HepG2 (cell line): Measurements from ENCODE around the gene UPB1. TPM values are rescaled to one million over a fixed set of nuclear protein-coding genes. Genes with fewer than 3 reads are reported as not detected.

Source experiments
- ADNP ChIP-seq: sonication (generic); formaldehyde crosslinking; IDR thresholded peaks from 2 replicates; pipeline ENCODE4 v1.4.0; 2020; ENCODE audit warnings: missing genetic modification reagents
- ATAD3A ChIP-seq: sonication (generic); formaldehyde crosslinking; IDR thresholded peaks from 2 replicates; pipeline ENCODE4 v1.4.0; 2020; ENCODE audit warnings: missing genetic modification reagents
- CBX2 ChIP-seq, 2 experiments: fragments of 200-600 bp in 1 of 2; sonication (generic); formaldehyde crosslinking in 1 of 2; IDR thresholded peaks; 2 replicates each; pipeline versions ENCODE4 v1.7.0 to v1.8.1; 2018 to 2022; ENCODE audit warnings: low read depth in 2 of 2, low read length in 1 of 2, mild to moderate bottlenecking in 1 of 2, missing genetic modification reagents in 1 of 2
- EHMT2 ChIP-seq: fragments of 200-600 bp; sonication (generic); IDR thresholded peaks from 2 replicates; pipeline ENCODE4 v1.7.0; 2017; ENCODE audit warnings: antibody characterized with exemption, low read depth, low read length, borderline replicate concordance
- ELF1 ChIP-seq: sonication (generic); formaldehyde crosslinking; IDR thresholded peaks from 2 replicates; pipeline ENCODE4 v1.4.0; 2020; ENCODE audit warnings: missing genetic modification reagents
- FOSL2 ChIP-seq: sonication (generic); formaldehyde crosslinking; IDR thresholded peaks from 2 replicates; pipeline ENCODE4 v1.4.0; 2020; ENCODE audit warnings: missing genetic modification reagents
- HES4 ChIP-seq: sonication (generic); formaldehyde crosslinking; IDR thresholded peaks from 2 replicates; pipeline ENCODE4 v1.9.0; 2021; ENCODE audit warnings: mild to moderate bottlenecking, missing genetic modification reagents, borderline replicate concordance
- HNF4G ChIP-seq, 2 experiments: sonication (generic) in 1 of 2; formaldehyde crosslinking in 1 of 2; IDR thresholded peaks; 2 replicates each; pipeline versions ENCODE4 v1.4.0 to v1.6.1; 2011 to 2020; ENCODE audit warnings: borderline replicate concordance in 2 of 2, low read depth in 2 of 2, mild to moderate bottlenecking in 2 of 2, low read length in 1 of 2, missing genetic modification reagents in 1 of 2, moderate library complexity in 1 of 2
- MTF2 ChIP-seq: sonication (generic); formaldehyde crosslinking; IDR thresholded peaks from 2 replicates; pipeline ENCODE4 v1.5.0; 2020; ENCODE audit warnings: missing genetic modification reagents, borderline replicate concordance
- NBN ChIP-seq: fragments of 450-650 bp; conservative IDR thresholded peaks from 2 replicates; pipeline ENCODE4 v1.6.1; 2017
- NFKB2 ChIP-seq: sonication (generic); formaldehyde crosslinking; IDR thresholded peaks from 2 replicates; pipeline ENCODE4 v1.4.0; 2020; ENCODE audit warnings: missing genetic modification reagents, borderline replicate concordance
- NFKBIZ ChIP-seq: IDR thresholded peaks from 2 replicates; pipeline ENCODE4 v1.6.1; 2018; ENCODE audit warnings: missing genetic modification reagents, missing compliant biosample characterization
- NR2F1 ChIP-seq, 2 experiments: fragments of 450-650 bp in 1 of 2; formaldehyde crosslinking in 1 of 2; IDR thresholded peaks; 2 replicates each; pipeline versions ENCODE4 v1.5.0 to v1.6.1; 2016 to 2020; ENCODE audit warnings: mild to moderate bottlenecking in 1 of 2, missing compliant biosample characterization in 1 of 2, missing genetic modification reagents in 1 of 2, moderate library complexity in 1 of 2
- REPIN1 ChIP-seq: sonication (generic); formaldehyde crosslinking; IDR thresholded peaks from 2 replicates; pipeline ENCODE4 v1.8.0; 2022; ENCODE audit warnings: missing genetic modification reagents, low read depth, mild to moderate bottlenecking, borderline replicate concordance
- SP1 ChIP-seq, 2 experiments: fragments of 450-650 bp in 1 of 2; sonication (generic) in 1 of 2; formaldehyde crosslinking in 1 of 2; IDR thresholded peaks; 2 replicates each; pipeline versions ENCODE4 v1.4.0 to v1.6.1; 2016 to 2020; ENCODE audit warnings: missing genetic modification reagents in 1 of 2
- TAF1 ChIP-seq: sonication (generic); formaldehyde crosslinking; IDR thresholded peaks from 2 replicates; pipeline ENCODE4 v1.4.0; 2020; ENCODE audit warnings: missing genetic modification reagents
- THAP8 ChIP-seq: sonication (generic); formaldehyde crosslinking; IDR thresholded peaks from 2 replicates; pipeline ENCODE4 v1.5.1; 2020; ENCODE audit warnings: missing genetic modification reagents, mild to moderate bottlenecking, borderline replicate concordance
- ZKSCAN1 ChIP-seq: fragments of 150-350 bp; IDR thresholded peaks from 2 replicates; pipeline ENCODE4 v1.6.1; 2014; ENCODE audit warnings: low read length
- ZNF484 ChIP-seq: sonication (generic); formaldehyde crosslinking; IDR thresholded peaks from 2 replicates; pipeline ENCODE4 v1.5.1; 2020; ENCODE audit warnings: mild to moderate bottlenecking, low read depth, missing genetic modification reagents, borderline replicate concordance
- ZNF674 ChIP-seq: sonication (generic); formaldehyde crosslinking; IDR thresholded peaks from 2 replicates; pipeline ENCODE4 v1.5.0; 2020; ENCODE audit warnings: low read depth, mild to moderate bottlenecking, missing genetic modification reagents
- ZNF709 ChIP-seq: sonication (generic); formaldehyde crosslinking; IDR thresholded peaks from 2 replicates; pipeline ENCODE4 v1.5.0; 2020; ENCODE audit warnings: mild to moderate bottlenecking, missing genetic modification reagents
- ZSCAN25 ChIP-seq: sonication (generic); formaldehyde crosslinking; IDR thresholded peaks from 2 replicates; pipeline ENCODE4 v1.8.0; 2022; ENCODE audit warnings: mild to moderate bottlenecking, missing genetic modification reagents
- polyA plus RNA-seq, 8 experiments: library from polyadenylated mRNA; depleted of rRNA in 3 of 8; stranded (reverse) in 7 of 8; unstranded in 1 of 8; fragments of >200 nt; fragmentation: Illumina TruSeq in 4 of 8; extraction: Trizol in 4 of 8; gene quantifications; 2 replicates each; pipeline versions ENCODE4 v1.2.1 to v1.2.3, GENCODE V29; 2011 to 2016; ENCODE audit warnings: low read depth in 4 of 8, missing spikeins in 1 of 8, mixed read lengths in 1 of 8; ENCODE audit not compliant: insufficient read depth in 1 of 8
- total RNA-seq, 5 experiments: library from RNA; depleted of rRNA; stranded (reverse); fragments of >200 nt; fragmentation: Illumina TruSeq; extraction: Trizol; gene quantifications; 2 replicates each; pipeline ENCODE4 v1.2.3, GENCODE V29; 2016; ENCODE audit warnings: low read depth in 1 of 5
- TF ChIP-seq, protein P1 (sequence below): sonication (generic); formaldehyde crosslinking; IDR thresholded peaks from 2 replicates; pipeline ENCODE4 v1.5.0; 2020; ENCODE audit warnings: missing genetic modification reagents
- TF ChIP-seq, protein P2 (sequence below), 2 experiments: IDR thresholded peaks; 2 replicates each; pipeline ENCODE4 v1.6.1; 2011 to 2012; ENCODE audit warnings: low read length in 2 of 2, borderline replicate concordance in 1 of 2, low read depth in 1 of 2, mild to moderate bottlenecking in 1 of 2, moderate library complexity in 1 of 2
- TF ChIP-seq, protein P3 (sequence below): IDR thresholded peaks from 2 replicates; pipeline ENCODE4 v1.6.1; 2016; ENCODE audit warnings: missing genetic modification reagents, missing compliant biosample characterization

The UPB1 gene
- total and polyA plus RNA-seq, 2 of the 13 experiments (the other 11 are each of a cell fraction or from before 2014, with no cell fraction given): 0.38 to 1.2 TPM

- no peak for TF ChIP-seq ELF1 (CRISPR knock-in tag)
- TF ChIP-seq TAF1 (CRISPR knock-in tag): no peak
- 0 out of 2 replicates have a peak, but pooled peaks have one; percentile 11 for TF ChIP-seq HNF4G (IDR thresholded peaks at IDR 0.05; ENCODE audit: borderline replicate concordance, low read depth, low read length)
- TF ChIP-seq HNF4G (CRISPR knock-in tag; IDR thresholded peaks at IDR 0.05; ENCODE audit: borderline replicate concordance, low read depth): no peak
- TF ChIP-seq MTF2: no peak
- TF ChIP-seq CBX2 (IDR thresholded peaks at IDR 0.05; ENCODE audit: low read depth, low read length): no peak
- no peak for TF ChIP-seq CBX2 (CRISPR knock-in tag; IDR thresholded peaks at IDR 0.05; ENCODE audit: low read depth)
- TF ChIP-seq NFKBIZ (CRISPR knock-in tag): no peak
- TF ChIP-seq, protein P1, sequence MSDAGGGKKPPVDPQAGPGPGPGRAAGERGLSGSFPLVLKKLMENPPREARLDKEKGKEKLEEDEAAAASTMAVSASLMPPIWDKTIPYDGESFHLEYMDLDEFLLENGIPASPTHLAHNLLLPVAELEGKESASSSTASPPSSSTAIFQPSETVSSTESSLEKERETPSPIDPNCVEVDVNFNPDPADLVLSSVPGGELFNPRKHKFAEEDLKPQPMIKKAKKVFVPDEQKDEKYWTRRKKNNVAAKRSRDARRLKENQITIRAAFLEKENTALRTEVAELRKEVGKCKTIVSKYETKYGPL (CRISPR knock-in tag): peak; percentile 94
- no peak for TF ChIP-seq NR2F1 (CRISPR knock-in tag; IDR thresholded peaks at IDR 0.05)
- TF ChIP-seq SP1 (IDR thresholded peaks at IDR 0.05): no peak
- no peak for TF ChIP-seq SP1 (CRISPR knock-in tag; IDR thresholded peaks at IDR 0.05)
- TF ChIP-seq ATAD3A: no peak
- TF ChIP-seq, protein P2, sequence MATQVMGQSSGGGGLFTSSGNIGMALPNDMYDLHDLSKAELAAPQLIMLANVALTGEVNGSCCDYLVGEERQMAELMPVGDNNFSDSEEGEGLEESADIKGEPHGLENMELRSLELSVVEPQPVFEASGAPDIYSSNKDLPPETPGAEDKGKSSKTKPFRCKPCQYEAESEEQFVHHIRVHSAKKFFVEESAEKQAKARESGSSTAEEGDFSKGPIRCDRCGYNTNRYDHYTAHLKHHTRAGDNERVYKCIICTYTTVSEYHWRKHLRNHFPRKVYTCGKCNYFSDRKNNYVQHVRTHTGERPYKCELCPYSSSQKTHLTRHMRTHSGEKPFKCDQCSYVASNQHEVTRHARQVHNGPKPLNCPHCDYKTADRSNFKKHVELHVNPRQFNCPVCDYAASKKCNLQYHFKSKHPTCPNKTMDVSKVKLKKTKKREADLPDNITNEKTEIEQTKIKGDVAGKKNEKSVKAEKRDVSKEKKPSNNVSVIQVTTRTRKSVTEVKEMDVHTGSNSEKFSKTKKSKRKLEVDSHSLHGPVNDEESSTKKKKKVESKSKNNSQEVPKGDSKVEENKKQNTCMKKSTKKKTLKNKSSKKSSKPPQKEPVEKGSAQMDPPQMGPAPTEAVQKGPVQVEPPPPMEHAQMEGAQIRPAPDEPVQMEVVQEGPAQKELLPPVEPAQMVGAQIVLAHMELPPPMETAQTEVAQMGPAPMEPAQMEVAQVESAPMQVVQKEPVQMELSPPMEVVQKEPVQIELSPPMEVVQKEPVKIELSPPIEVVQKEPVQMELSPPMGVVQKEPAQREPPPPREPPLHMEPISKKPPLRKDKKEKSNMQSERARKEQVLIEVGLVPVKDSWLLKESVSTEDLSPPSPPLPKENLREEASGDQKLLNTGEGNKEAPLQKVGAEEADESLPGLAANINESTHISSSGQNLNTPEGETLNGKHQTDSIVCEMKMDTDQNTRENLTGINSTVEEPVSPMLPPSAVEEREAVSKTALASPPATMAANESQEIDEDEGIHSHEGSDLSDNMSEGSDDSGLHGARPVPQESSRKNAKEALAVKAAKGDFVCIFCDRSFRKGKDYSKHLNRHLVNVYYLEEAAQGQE (IDR thresholded peaks at IDR 0.05; ENCODE audit: borderline replicate concordance in 1 of 2, low read depth in 1 of 2, low read length in 2 of 2): no peak
- TF ChIP-seq ZSCAN25 (CRISPR knock-in tag): no peak
- TF ChIP-seq HES4 (CRISPR knock-in tag): no peak
- TF ChIP-seq ADNP (CRISPR knock-in tag): no peak
- no peak for TF ChIP-seq ZNF674 (CRISPR knock-in tag)
- no peak for TF ChIP-seq FOSL2 (CRISPR knock-in tag)
- no peak for TF ChIP-seq THAP8 (CRISPR knock-in tag)
- no peak for TF ChIP-seq NFKB2 (CRISPR knock-in tag)
- TF ChIP-seq ZKSCAN1: no peak
- TF ChIP-seq ZNF709: no peak
- TF ChIP-seq EHMT2: no peak
- TF ChIP-seq, protein P3, sequence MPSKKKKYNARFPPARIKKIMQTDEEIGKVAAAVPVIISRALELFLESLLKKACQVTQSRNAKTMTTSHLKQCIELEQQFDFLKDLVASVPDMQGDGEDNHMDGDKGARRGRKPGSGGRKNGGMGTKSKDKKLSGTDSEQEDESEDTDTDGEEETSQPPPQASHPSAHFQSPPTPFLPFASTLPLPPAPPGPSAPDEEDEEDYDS (CRISPR knock-in tag): peak; percentile 38; the same call in 1 of the 2 replicates
- TF ChIP-seq NBN: no peak
- no peak for TF ChIP-seq ZNF484 (CRISPR knock-in tag)
- TF ChIP-seq REPIN1 (CRISPR knock-in tag): no peak
These were observed 69.4 kb downstream of the UPB1 start (continued) for GRCh38 chr22:24564376-24565058.
